Measurements from ENCODE around the gene PAFAH2.

Gene PAFAH2

DNA sequence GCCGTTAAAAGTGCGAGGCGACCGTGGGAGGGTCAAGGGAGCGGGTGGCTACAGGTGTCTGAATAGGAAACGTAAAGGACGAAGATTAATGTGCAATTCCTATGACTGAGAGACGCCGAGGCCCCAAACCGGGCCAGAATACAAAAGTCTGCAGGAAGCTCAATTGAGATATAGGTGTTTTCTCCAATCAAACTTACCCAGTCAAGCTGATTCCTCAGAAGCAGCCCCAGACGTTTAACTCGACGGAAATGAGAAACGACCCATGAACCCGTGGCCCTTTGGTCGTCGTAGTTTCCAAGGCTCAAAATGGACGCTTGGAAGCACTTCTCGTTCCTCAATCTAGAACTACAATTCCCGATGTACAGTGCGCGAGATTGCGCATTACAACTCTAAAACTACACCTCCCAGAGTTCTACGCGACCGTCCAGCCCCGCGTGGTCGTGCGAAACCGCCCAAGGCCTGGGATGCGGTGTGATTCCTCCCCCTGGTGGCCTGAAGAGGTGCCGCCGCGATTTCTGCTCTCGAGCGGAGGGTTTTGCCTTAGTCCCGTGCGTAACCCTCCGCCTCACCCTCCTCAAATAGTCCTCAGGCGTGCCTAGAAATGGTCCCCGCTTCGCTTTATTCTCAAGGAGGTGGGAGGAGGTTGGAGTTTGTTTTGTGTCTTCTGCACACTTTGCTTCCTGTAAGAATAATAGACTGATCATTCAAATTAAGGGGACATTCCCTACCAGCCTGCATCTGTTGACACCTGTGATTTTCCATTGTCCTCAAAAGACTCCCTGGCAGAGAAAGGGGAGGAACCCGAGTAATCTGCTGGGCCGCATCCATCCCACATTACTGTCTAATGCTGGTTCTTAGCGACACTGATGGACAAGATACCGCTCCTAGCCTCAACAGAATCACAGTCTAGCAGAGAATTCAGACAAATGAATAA lies at the start of gene PAFAH2:
TSS of gene PAFAH2 (minus strand) at position 236 of the 934 bp plus-strand sequence. CDS start 7,247 bp downstream, outside the sequence.
- DNase-seq (ENCODE audit: low read depth in 2 of 2), result peak; percentile 92

DNA sequence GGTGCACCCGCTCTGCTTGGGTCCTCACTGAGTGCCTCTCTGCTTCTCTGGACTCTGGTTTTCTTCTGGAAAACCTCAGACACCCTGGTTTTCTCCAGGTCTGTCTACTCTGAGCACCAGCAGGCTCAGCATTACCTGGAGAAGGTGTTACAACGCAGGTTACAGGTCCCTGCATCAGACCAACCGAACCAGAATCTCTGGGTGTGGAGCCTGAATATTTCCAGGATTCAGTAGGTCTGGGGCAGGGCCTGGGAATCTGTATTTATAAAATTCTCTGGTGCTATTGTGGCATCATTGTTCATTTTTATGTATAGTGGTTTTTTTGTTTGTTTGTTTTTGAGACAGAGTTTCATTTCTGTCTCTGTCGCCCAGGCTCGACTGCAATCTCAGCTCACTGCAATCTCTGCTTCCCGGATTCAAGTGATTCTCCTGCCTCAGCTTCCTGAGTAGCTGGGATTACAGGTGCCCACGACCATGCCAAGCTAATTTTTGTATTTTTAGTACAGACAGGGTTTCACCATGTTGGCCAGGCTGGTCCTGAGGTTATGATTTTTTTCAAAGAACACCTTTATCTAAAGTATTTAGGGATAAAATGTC lies 49.5 kb upstream of the PAFAH2 start:
- DNase-seq (ENCODE audit: low read depth in 2 of 2), result no peak

GRCh38 chr1:26046246-26047095 lies 48.6 kb upstream of the PAFAH2 start:
- DNase-seq (ENCODE audit: low read depth in 2 of 2), result no peak

- no peak for DNase-seq (ENCODE audit: low read depth in 2 of 2)
These were observed 47.9 kb upstream of the PAFAH2 start, which contains the start of gene SLC30A2 for GRCh38 chr1:26045722-26046245. SLC30A2 (minus strand) TSS chr1:26046118; CDS start chr1:26045896, 222 bp downstream.

- DNase-seq (ENCODE audit: low read depth in 2 of 2), result no peak
These were observed 47.3 kb upstream of the PAFAH2 start for GRCh38 chr1:26044971-26045721.

- no peak for DNase-seq (ENCODE audit: low read depth in 2 of 2)
These were observed 46.6 kb upstream of the PAFAH2 start for GRCh38 chr1:26044414-26044813.

DNA sequence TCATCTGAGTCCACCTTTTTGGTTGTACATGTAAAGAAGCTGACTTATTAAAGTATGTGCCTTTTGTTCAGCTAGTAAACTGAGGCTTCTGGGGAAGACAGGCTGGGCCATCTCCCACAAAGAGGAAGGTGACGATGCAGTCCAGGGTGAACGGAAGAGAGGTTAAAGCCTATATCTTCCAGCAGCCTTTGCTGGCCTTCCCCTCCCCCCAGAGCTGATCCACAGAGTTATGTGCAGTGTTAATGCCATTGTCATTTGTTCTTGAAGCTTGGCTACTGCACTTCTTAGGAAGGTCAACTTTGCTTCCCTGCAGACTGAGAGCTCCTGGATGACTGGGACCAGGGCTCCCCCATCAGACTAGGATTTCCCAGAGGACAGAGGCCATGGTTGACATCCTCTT lies 45.9 kb upstream of the PAFAH2 start:
- DNase-seq (ENCODE audit: low read depth in 2 of 2), result no peak

- DNase-seq (ENCODE audit: low read depth in 2 of 2), result no peak
These were observed 44.1 kb upstream of the PAFAH2 start for GRCh38 chr1:26041978-26042377.

- DNase-seq (ENCODE audit: low read depth in 2 of 2), result no peak
These were observed 43.5 kb upstream of the PAFAH2 start for GRCh38 chr1:26041401-26041800.

- DNase-seq (ENCODE audit: low read depth in 2 of 2), result no peak
These were observed 41.0 kb upstream of the PAFAH2 start for GRCh38 chr1:26038904-26039303.

- DNase-seq (ENCODE audit: low read depth in 2 of 2), result no peak
These were observed 40.6 kb upstream of the PAFAH2 start for GRCh38 chr1:26038477-26038876.

DNA sequence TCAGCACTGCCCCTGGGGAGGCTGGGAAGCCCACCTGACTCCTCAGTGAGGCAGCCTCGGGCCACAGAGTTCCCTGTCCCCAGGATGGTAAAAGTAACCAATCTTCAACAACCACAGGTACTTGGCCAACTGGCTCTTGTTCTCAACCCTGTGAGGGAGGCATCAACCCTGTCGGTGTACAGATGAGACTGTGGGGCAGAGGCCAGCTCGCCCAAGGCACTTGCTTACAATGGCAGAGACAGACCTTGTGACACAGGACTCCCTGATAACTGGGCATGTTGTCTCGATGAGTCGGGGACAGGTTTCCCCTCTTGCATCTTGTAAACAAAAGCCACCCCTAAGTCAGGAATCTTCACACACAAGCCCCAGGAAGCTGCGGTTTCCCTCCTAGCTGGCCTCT lies 40.0 kb upstream of the PAFAH2 start:
- no peak for DNase-seq (ENCODE audit: low read depth in 2 of 2)

GRCh38 chr1:26036756-26037281 lies 39.0 kb upstream of the PAFAH2 start:
- no peak for DNase-seq (ENCODE audit: low read depth in 2 of 2)

- peak; percentile 53 to 60 for DNase-seq (ENCODE audit: low read depth in 2 of 2)
These were observed 38.3 kb upstream of the PAFAH2 start for GRCh38 chr1:26035959-26036755.

GRCh38 chr1:26035203-26035958 lies 37.5 kb upstream of the PAFAH2 start:
- DNase-seq (ENCODE audit: low read depth in 2 of 2), result peak; percentile 84 to 91

DNA sequence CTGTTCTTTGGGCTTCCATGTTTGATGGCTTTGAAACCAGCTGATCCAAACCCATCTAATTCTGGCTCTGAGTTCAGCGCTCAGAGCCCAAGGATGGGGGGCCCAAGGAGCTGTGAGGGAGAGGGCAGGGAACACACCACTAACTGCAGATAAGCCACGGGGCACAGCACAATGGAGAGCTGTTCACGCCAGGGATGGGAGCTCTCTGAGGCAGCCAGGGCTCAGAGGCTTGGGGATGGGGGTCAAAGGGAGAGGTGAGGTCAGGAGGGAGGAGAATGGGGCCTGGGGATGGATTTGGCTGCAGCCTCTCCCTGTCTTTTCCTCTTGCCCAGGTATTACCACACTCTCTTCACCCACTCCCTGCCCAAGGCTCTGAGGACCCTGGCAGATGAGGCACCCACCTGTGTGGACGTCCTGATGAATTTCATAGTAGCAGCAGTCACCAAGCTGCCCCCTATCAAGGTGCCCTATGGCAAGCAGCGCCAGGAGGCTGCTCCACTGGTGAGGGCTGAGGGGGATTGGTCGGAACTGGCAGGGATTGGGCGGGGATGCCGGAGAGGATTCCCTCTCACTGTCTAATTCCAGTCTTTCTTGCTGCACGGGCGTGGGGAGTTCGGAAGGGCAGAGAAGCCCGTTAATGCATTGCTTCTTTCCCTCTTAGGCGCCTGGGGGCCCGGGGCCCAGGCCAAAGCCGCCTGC lies 36.8 kb upstream of the PAFAH2 start:
- DNase-seq (ENCODE audit: low read depth in 2 of 2), result no peak

GRCh38 chr1:26032656-26033357 lies 34.9 kb upstream of the PAFAH2 start:
- DNase-seq (ENCODE audit: low read depth in 2 of 2), result no peak
